H1 (cell line): ENCODE results near the gene KRTAP12-3. TPM values are rescaled to one million over a fixed set of nuclear protein-coding genes. Genes with fewer than 3 reads are reported as not detected.
A peak's percentile ranks its signal among the peaks of the same experiment; 100 is the strongest.

Experiments used
- CTCF ChIA-PET: fragments of 300-600 bp; sonication (Branson Sonifier 250); formaldehyde crosslinking; loops from one replicate; lab custom pipeline; 2021; ENCODE audit not compliant: partially characterized antibody; lab: Charles Lee
- POLR2A ChIA-PET: fragments of 300-600 bp; sonication (Branson Sonifier 250); formaldehyde crosslinking; loops from one replicate; lab custom pipeline; 2021; ENCODE audit warnings: inconsistent platforms; ENCODE audit not compliant: partially characterized antibody; lab: Charles Lee
- DNase-seq, 2 experiments: peaks; one replicate each; pipeline versions ENCODE4 v3.0.0 to v3.0.0-alpha.2; 2010 to 2022; ENCODE audit warnings: low spot score in 2 of 2, low read depth in 1 of 2, mixed read lengths in 1 of 2
- FAIRE-seq: peaks from 2 replicates; lab custom pipeline; 2011; peaks lifted over from hg19 to GRCh38; lab: Jason Lieb, UNC
- H2AFZ ChIP-seq: 2 replicates; pipeline ENCODE4 v1.8.1; 2012; ENCODE audit warnings: low read length, inconsistent platforms
- H2AK5ac ChIP-seq: 2 replicates; pipeline ENCODE4 v1.6.1; 2013; ENCODE audit warnings: low read depth, low read length
- H2BK120ac ChIP-seq: replicated peaks from 2 replicates; pipeline ENCODE3; 2013; ENCODE audit warnings: low read depth, low read length, inconsistent platforms
- H2BK12ac ChIP-seq: 2 replicates; pipeline ENCODE4 v1.6.1; 2013; ENCODE audit warnings: low read depth, low read length
- H2BK15ac ChIP-seq: 2 replicates; pipeline ENCODE4 v1.6.1; 2013; ENCODE audit warnings: low read length
- H2BK20ac ChIP-seq: 2 replicates; pipeline ENCODE4 v1.6.1; 2013; ENCODE audit warnings: low read length
- H2BK5ac ChIP-seq: 2 replicates; pipeline ENCODE4 v1.6.1; 2013; ENCODE audit warnings: low read depth, low read length
- H3K14ac ChIP-seq: 2 replicates; pipeline ENCODE4 v1.6.1; 2013; ENCODE audit warnings: inconsistent platforms; ENCODE audit not compliant: insufficient read length
- H3K18ac ChIP-seq: 2 replicates; pipeline ENCODE4 v1.6.1; 2013; ENCODE audit warnings: low read length; ENCODE audit errors: extremely low read depth
- H3K23ac ChIP-seq: 2 replicates; pipeline ENCODE4 v1.6.1; 2013; ENCODE audit warnings: inconsistent platforms; ENCODE audit not compliant: insufficient read length
- H3K23me2 ChIP-seq: 2 replicates; pipeline ENCODE4 v1.6.1; 2013; ENCODE audit warnings: low read depth, low read length
- H3K27ac ChIP-seq: 2 replicates; pipeline ENCODE4 v1.6.1; 2011; ENCODE audit warnings: low read depth, low read length, inconsistent platforms
- H3K27me3 ChIP-seq, 4 experiments: replicated peaks in 1 of 4; 1 replicate in 1 of 4; 2 replicates in 3 of 4; pipeline versions ENCODE4 v1.6.1 to v1.8.1; 2011 to 2013; ENCODE audit warnings: low read length in 3 of 4, mild to moderate bottlenecking in 3 of 4, inconsistent platforms in 2 of 4, mixed read lengths in 2 of 4, moderate library complexity in 1 of 4; ENCODE audit not compliant: control insufficient read depth in 3 of 4, insufficient read depth in 3 of 4; ENCODE audit errors: extremely low read depth in 1 of 4
- H3K36me3 ChIP-seq, 4 experiments: 2 replicates each; pipeline versions ENCODE4 v1.6.1 to v1.8.1; 2011 to 2013; ENCODE audit warnings: mild to moderate bottlenecking in 4 of 4, low read length in 3 of 4, moderate library complexity in 2 of 4, control low read depth in 1 of 4, inconsistent platforms in 1 of 4; ENCODE audit not compliant: insufficient read depth in 4 of 4, control insufficient read depth in 2 of 4
- H3K4ac ChIP-seq: replicated peaks from 2 replicates; pipeline ENCODE3; 2013; ENCODE audit warnings: low read length, low read depth, mixed read lengths, inconsistent platforms; ENCODE audit not compliant: insufficient read length
- H3K4me1 ChIP-seq, 4 experiments: replicated peaks in 1 of 4; 1 replicate in 1 of 4; 2 replicates in 3 of 4; pipeline versions ENCODE4 v1.6.1 to v1.8.1; 2011 to 2013; ENCODE audit warnings: low read length in 3 of 4, inconsistent platforms in 2 of 4, mixed read lengths in 1 of 4; ENCODE audit not compliant: insufficient read depth in 4 of 4, control insufficient read depth in 3 of 4
- H3K4me2 ChIP-seq, 2 experiments: 2 replicates each; pipeline versions ENCODE4 v1.6.1 to v1.8.1; 2011 to 2013; ENCODE audit warnings: low read depth in 2 of 2, low read length in 2 of 2, control low read depth in 1 of 2, inconsistent platforms in 1 of 2, mild to moderate bottlenecking in 1 of 2; ENCODE audit not compliant: insufficient read depth in 1 of 2
- H3K4me3 ChIP-seq, 4 experiments: fragments of 200-600, 300-600 bp in 1 of 4; sonication (generic), shearing (Covaris generic), sonication (Bioruptor Twin) in 1 of 4; 2 replicates each; pipeline versions ENCODE4 v1.5.1 to v1.8.1; 2011 to 2016; ENCODE audit warnings: low read length in 4 of 4, low read depth in 3 of 4, control low read depth in 2 of 4, inconsistent platforms in 2 of 4, mild to moderate bottlenecking in 2 of 4, mixed read lengths in 1 of 4, moderate library complexity in 1 of 4; ENCODE audit not compliant: insufficient read depth in 2 of 4; ENCODE audit errors: extremely low read depth in 1 of 4
- H3K56ac ChIP-seq: replicated peaks from 2 replicates; pipeline ENCODE3; 2013; ENCODE audit warnings: low read depth, mild to moderate bottlenecking, mixed read lengths, low read length, inconsistent platforms; ENCODE audit not compliant: insufficient read length
- H3K79me1 ChIP-seq: 2 replicates; pipeline ENCODE4 v1.6.1; 2013; ENCODE audit warnings: low read depth, low read length, control low read depth
- H3K79me2 ChIP-seq, 2 experiments: 2 replicates each; pipeline versions ENCODE4 v1.6.1 to v1.8.1; 2012 to 2013; ENCODE audit warnings: low read length in 2 of 2, mild to moderate bottlenecking in 2 of 2, inconsistent platforms in 1 of 2; ENCODE audit not compliant: insufficient read depth in 2 of 2, control insufficient read depth in 1 of 2
- H3K9ac ChIP-seq, 4 experiments: replicated peaks in 1 of 4; 1 replicate in 1 of 4; 2 replicates in 3 of 4; pipeline versions ENCODE4 v1.6.1 to v1.8.1; 2011 to 2013; ENCODE audit warnings: low read depth in 3 of 4, low read length in 3 of 4, control low read depth in 2 of 4, mild to moderate bottlenecking in 2 of 4, moderate library complexity in 2 of 4, inconsistent platforms in 1 of 4; ENCODE audit errors: extremely low read depth in 1 of 4
- H3K9me3 ChIP-seq, 2 experiments: 2 replicates each; pipeline versions ENCODE4 v1.6.1 to v1.8.1; 2012 to 2013; ENCODE audit warnings: mild to moderate bottlenecking in 2 of 2, moderate library complexity in 2 of 2, control low read depth in 1 of 2, inconsistent platforms in 1 of 2, low read depth in 1 of 2, low read length in 1 of 2, mixed read lengths in 1 of 2; ENCODE audit not compliant: insufficient read depth in 2 of 2
- H4K20me1 ChIP-seq, 2 experiments: replicated peaks in 1 of 2; 2 replicates each; pipeline versions ENCODE3 to v1.8.1; 2011 to 2013; ENCODE audit warnings: inconsistent platforms in 2 of 2, low read length in 2 of 2, mild to moderate bottlenecking in 1 of 2; ENCODE audit not compliant: insufficient read depth in 2 of 2, control insufficient read depth in 1 of 2
- H4K5ac ChIP-seq: 2 replicates; pipeline ENCODE4 v1.6.1; 2013; ENCODE audit warnings: low read length, low read depth, mixed read lengths, inconsistent platforms; ENCODE audit not compliant: insufficient read length
- H4K8ac ChIP-seq: 2 replicates; pipeline ENCODE4 v1.8.0; 2013; ENCODE audit warnings: mild to moderate bottlenecking, moderate library complexity, low read length, inconsistent platforms; ENCODE audit not compliant: insufficient read depth; ENCODE audit errors: extremely low read depth
- H4K91ac ChIP-seq: replicated peaks from 2 replicates; pipeline ENCODE3; 2013; ENCODE audit warnings: low read length, mixed read lengths, inconsistent platforms; ENCODE audit not compliant: insufficient read length
- BCL11A ChIP-seq, 2 experiments: IDR thresholded peaks; one replicate each; pipeline ENCODE4 v1.6.1; 2011; ENCODE audit warnings: low read depth in 2 of 2, low read length in 2 of 2, mild to moderate bottlenecking in 2 of 2
- GTF2F1 ChIP-seq: IDR thresholded peaks from 2 replicates; pipeline ENCODE4 v1.6.1; 2012; ENCODE audit warnings: low read depth, low read length, improper control_type of control experiment, borderline replicate concordance
- TEAD4 ChIP-seq: IDR thresholded peaks from 2 replicates; pipeline ENCODE4 v1.6.1; 2012; ENCODE audit warnings: low read depth, low read length, inconsistent platforms, mixed read lengths
- WGBS, 2 experiments: shearing (Covaris generic) in 1 of 2; methylation state at CpG; one replicate each; pipeline versions ENCODE4 v1.1.6 to v1.1.7; 2013 to 2015; ENCODE audit warnings: low lambda C conversion rate in 2 of 2, mixed read lengths in 2 of 2, inconsistent platforms in 1 of 2, low coverage in 1 of 2, missing lambda C conversion rate in 1 of 2; ENCODE audit not compliant: insufficient replicate concordance in 2 of 2, insufficient coverage in 1 of 2, insufficient read length in 1 of 2; ENCODE audit errors: extremely low coverage in 1 of 2, missing lambda C conversion rate in 1 of 2; 5-methylcytosine and 5-hydroxymethylcytosine counted together
- polyA plus RNA-seq, 7 experiments: library from polyadenylated mRNA; depleted of rRNA in 3 of 7; stranded (reverse) in 5 of 7; unstranded in 2 of 7; fragments of >200 nt in 5 of 7; fragments of 200-250 nt in 2 of 7; gene quantifications; 1 replicate in 5 of 7; 2 replicates in 1 of 7; 4 replicates in 1 of 7; pipeline versions ENCODE4 v1.2.1 to v1.2.3, GENCODE V29; 2011 to 2013; ENCODE audit warnings: missing spikeins in 2 of 7, mixed read lengths in 2 of 7
- total RNA-seq: library from RNA; stranded (reverse); fragmentation: NEBNext Ultra II Directional; extraction: Animal tissue kit (Norgen Biotek cat#: 25700); gene quantifications from 2 replicates; pipeline ENCODE4 v1.2.1, GENCODE V29; 2021

Gene KRTAP12-3
- total and polyA plus RNA-seq, 2 of the 8 experiments (the other 6 are each of a cell fraction or from before 2014, with no cell fraction given), result not detected

- peak overlapping the region; percentile 72 for H3K4ac ChIP-seq
- H3K4me2 ChIP-seq, result no peak overlapping the region
- H3K36me3 ChIP-seq, result no peaks in the 10 kb centered on the region
- no peak overlapping the region for H2BK12ac ChIP-seq
- no peak overlapping the region for H4K5ac ChIP-seq
- no peak overlapping the region for H2AK5ac ChIP-seq
- H3K4me1 ChIP-seq, result peaks cover 0 to 30% (median 16%) of the 10 kb centered on the region in 4 experiments; a peak in 6 of 7 replicates
- H2BK120ac ChIP-seq, result peak overlapping the region; percentile 58
- no peak overlapping the region for H3K14ac ChIP-seq
- no peaks in the 10 kb centered on the region for H3K23me2 ChIP-seq
- no peak overlapping the region for H4K8ac ChIP-seq
- H3K23ac ChIP-seq, result no peak overlapping the region
- H3K27ac ChIP-seq, result no peak overlapping the region
- no peaks in the 10 kb centered on the region for H3K27me3 ChIP-seq
- POLR2A ChIA-PET, result interaction anchor here (1.4 to 2.2 kb wide), 3 partner anchors 12 to 178 kb away, joined by 4 read pairs; partner anchors contain the start of gene KRTAP10-4
- H3K79me2 ChIP-seq, result no peaks in the 10 kb centered on the region
- H2BK5ac ChIP-seq, result no peak overlapping the region; the same call in 1 of the 2 replicates
- no peak for FAIRE-seq
- H2AFZ ChIP-seq, result no peak overlapping the region
- no peaks in the 10 kb centered on the region for H4K20me1 ChIP-seq
- H3K9me3 ChIP-seq, result peaks cover 0 to 4% of the 10 kb centered on the region in 2 experiments; a peak in 1 of 4 replicates
- H3K18ac ChIP-seq, result no peak overlapping the region
- no peak overlapping the region for H3K4me3 ChIP-seq
- 92% methylated on average over 8 of the region's 8 CpGs; no CpG with 5 or more reads in 1 of the 2 experiments for WGBS, 2 experiments
- no peak for DNase-seq
- H2BK20ac ChIP-seq, result no peak overlapping the region
- peak overlapping the region; percentile 53; the same call in 1 of the 2 replicates for H2BK15ac ChIP-seq
- TF ChIP-seq TEAD4, result no peak
- TF ChIP-seq GTF2F1, result no peak
- no peak for TF ChIP-seq BCL11A (IDR thresholded peaks at IDR 0.05; ENCODE audit: low read depth in 2 of 2, low read length in 2 of 2)
- no peak overlapping the region for H4K91ac ChIP-seq
- no peak overlapping the region for H3K56ac ChIP-seq
- no peak overlapping the region for H3K9ac ChIP-seq
- peaks cover 3% of the 10 kb centered on the region; the same call in 1 of the 2 replicates for H3K79me1 ChIP-seq
- CTCF ChIA-PET, result interaction anchor here (0.6 to 3.8 kb wide), 7 partner anchors 10 to 443 kb away, joined by 3 to 13 read pairs (median 3); no protein-coding TSS in a partner anchor
Observed at GRCh38 chr21:44695641-44696040, 37.9 kb downstream of the KRTAP12-3 start.
